ENCODE measurements around the gene YPEL2. TPM values are rescaled to one million over a fixed set of nuclear protein-coding genes. Genes with fewer than 3 reads are reported as not detected.

Gene YPEL2
- total RNA-seq, 1 donor = 7.8 TPM

DNA sequence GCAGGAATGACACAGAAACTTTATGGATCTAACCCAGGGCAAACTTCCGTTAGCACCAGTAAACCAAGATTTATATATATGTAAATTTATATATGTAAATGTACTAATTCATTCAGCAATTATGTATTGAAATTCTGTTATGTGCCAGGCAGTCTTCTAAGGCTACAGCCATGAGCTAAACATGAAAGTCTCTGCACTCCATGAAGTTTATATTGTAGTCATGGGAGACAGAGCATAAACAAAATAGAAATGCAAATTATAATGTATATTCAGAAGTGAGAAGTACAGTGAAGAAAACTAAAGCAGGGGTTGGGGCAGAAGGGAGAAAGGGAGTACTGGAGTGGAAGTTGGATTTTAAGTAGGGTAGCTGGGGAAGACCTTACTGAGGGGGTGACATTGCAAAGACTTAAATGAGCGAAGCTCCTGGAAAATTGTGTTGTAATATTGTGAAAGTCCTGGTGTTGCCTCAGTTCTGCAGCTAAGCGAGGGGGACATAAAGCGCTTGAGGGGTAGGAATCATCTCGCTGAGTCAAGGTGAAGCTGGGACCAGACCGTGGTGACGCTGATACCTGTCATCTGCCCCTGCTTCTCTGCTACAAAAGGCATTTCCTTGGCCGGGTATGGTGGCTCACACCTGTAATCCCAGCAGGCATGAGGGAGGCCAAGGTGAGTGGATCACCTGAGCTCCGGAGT is 64.8 kb downstream of the YPEL2 start:
- no peak for DNase-seq (ENCODE audit: low read depth)
- H3K4me3 ChIP-seq (ENCODE audit: low read depth, low read length) = no peak overlapping the region
- TF ChIP-seq, protein P1, sequence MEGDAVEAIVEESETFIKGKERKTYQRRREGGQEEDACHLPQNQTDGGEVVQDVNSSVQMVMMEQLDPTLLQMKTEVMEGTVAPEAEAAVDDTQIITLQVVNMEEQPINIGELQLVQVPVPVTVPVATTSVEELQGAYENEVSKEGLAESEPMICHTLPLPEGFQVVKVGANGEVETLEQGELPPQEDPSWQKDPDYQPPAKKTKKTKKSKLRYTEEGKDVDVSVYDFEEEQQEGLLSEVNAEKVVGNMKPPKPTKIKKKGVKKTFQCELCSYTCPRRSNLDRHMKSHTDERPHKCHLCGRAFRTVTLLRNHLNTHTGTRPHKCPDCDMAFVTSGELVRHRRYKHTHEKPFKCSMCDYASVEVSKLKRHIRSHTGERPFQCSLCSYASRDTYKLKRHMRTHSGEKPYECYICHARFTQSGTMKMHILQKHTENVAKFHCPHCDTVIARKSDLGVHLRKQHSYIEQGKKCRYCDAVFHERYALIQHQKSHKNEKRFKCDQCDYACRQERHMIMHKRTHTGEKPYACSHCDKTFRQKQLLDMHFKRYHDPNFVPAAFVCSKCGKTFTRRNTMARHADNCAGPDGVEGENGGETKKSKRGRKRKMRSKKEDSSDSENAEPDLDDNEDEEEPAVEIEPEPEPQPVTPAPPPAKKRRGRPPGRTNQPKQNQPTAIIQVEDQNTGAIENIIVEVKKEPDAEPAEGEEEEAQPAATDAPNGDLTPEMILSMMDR (IDR thresholded peaks at IDR 0.05; ENCODE audit: insufficient read depth, low read depth, low read length) = no peak

DNA sequence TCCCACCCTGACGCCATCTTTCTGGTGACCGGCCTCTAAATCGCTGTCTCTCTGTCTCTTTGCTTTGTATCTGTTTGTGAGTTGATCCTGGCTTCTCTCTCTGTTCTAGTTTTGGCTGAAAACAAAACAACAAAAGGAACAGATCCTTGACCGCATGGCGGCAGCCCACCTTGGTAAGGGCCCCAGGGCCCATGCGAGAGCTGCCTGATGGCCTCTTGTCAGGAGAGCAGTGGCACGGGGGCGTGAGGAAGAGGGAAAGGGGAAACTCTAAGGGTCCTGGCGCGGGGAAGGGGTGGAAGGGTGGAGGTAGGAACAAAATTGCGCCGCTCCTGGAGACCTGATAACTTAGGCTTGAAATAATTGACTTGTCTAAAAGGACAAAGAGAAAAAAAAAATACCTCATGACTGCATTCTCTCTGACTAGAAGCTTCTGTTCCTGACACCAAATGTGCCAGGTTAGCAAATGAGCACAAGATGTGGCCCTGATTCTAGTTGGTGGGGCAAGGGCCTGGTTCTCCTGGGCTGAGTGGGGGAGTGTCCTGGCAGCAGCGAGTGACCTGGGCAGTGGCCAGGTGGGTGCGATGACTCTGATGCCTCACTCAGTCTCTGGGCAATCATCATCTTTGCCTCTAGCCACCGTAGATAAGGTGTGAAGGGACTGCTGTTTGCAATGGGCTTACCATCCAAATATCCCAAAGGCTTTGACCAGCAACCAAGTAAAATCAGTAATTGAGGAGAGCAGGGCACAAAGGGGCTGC is 66.0 kb downstream of the YPEL2 start:
- no peak for DNase-seq (ENCODE audit: low read depth)
- no peak overlapping the region for H3K4me3 ChIP-seq (ENCODE audit: low read depth, low read length)
- TF ChIP-seq, protein P1 (IDR thresholded peaks at IDR 0.05; ENCODE audit: insufficient read depth, low read depth, low read length) = no peak

DNA sequence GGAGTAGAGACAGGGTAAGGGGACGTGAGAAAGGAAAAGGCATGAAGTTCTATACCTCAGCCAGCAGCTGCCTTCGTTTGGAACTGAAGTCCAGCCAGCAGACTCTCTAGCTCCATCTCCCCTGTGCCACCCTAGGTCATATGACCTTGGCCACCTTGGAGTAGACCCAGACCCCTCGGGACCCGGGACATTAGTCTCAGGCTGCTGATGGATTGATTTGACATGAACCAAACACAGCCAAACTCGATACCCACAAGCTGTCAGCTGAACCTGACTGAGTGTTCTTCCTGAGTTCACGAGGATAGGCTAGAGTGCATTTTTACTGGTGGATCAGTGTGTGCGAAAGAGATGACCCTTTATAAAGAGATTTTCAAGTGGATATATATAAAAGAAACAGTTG is 68.5 kb downstream of the YPEL2 start:
- no peak for DNase-seq (ENCODE audit: low read depth)
- TF ChIP-seq, protein P1 (IDR thresholded peaks at IDR 0.05; ENCODE audit: insufficient read depth, low read depth, low read length) = no peak

DNA sequence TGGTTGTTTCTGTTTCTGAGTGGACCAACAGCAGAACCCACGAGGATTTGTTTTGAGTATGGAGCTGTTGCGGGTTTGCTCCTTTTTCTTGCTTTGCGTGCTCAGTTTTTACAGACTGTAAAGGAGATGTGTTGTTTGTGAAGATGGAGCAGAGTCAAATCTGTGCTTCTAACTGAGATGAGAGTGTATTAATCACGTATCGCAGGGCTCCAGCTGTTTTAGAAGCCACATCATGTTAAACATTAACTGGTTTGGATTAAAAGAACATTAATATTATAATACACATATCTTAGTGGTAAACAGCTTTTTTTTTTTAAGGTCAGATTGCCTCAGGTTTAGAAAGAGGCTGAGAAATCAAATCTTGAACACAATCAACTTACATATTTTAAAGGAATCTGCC is 69.4 kb downstream of the YPEL2 start:
- no peak for DNase-seq (ENCODE audit: low read depth)
- TF ChIP-seq, protein P1 (IDR thresholded peaks at IDR 0.05; ENCODE audit: insufficient read depth, low read depth, low read length) = no peak
- no peak overlapping the region for H3K4me3 ChIP-seq (ENCODE audit: low read depth, low read length)

More for the DNA sequence above, 68.5 kb downstream of the YPEL2 start:
- H3K4me3 ChIP-seq (ENCODE audit: low read depth, low read length) = no peak overlapping the region

DNA sequence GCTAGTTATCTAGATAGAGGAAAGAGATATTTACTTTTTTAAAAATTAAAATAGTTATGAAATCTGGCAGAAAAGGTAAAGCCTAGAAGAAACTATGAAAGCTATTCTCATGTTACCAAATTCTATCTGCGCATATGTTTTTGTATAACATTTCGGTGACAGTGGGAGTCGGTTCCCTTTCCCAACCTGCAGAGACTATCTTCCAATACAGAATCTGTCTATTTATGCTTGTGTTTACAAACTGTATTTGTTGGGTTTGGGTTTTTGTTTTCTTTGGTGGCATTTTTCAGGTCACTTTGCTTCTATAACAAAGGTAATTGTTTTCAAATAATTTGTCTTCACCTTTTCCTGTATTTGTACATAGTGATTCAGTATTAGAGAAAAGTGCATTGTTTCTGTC is 69.8 kb downstream of the YPEL2 start:
- no peak overlapping the region for H3K4me3 ChIP-seq (ENCODE audit: low read depth, low read length)
- TF ChIP-seq, protein P1 (IDR thresholded peaks at IDR 0.05; ENCODE audit: insufficient read depth, low read depth, low read length) = no peak
- no peak for DNase-seq (ENCODE audit: low read depth)

DNA sequence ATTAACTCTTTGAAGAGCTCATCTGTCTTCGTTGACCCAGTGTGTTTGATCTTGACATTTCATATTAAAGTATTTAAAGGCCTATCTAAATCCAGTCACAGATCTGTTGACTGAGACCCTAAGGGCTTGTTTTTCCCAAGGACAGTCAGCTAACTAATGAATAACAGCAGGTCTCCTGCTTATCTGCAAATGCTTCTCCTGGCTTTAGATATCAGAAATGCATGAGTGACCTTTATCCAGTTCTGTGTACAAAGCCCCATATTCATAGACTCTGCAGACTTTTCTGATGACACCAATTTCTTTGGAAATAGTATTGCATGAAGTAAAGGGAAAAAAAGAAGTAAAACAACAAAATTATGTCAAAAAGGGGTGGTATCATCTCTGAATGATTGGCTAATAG is 70.3 kb downstream of the YPEL2 start:
- no peak for DNase-seq (ENCODE audit: low read depth)
- H3K4me3 ChIP-seq (ENCODE audit: low read depth, low read length) = no peak overlapping the region
- TF ChIP-seq, protein P1 (IDR thresholded peaks at IDR 0.05; ENCODE audit: insufficient read depth, low read depth, low read length) = no peak

Measured in fibroblast of villous mesenchyme (primary cell).